Measurements from ENCODE around the gene GPC6.

Gene GPC6

DNA sequence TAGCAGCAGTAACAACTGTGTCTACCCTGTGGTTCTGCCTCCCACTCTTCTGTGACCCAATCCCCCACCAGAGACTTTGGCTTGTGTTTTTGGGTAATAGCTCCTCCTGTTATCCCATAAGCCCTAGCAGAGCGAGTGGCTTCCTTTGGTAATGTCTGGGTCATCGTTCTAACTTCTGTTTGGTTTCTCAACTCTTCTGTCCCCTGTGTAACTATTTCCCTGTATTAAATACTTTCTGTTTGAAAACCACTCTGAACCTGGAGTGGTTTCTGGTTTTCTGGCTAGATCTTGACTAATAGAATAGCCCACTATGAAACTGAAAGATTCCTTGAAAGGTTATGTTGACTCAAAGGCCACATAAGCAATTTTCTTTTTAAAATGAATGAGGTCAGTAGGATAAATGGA lies 902.9 kb downstream of the GPC6 start:
- Histone ChIP-seq H3K4me2 (ENCODE audit: low read length) (no peak overlapping the region), H4K20me1 (ENCODE audit: insufficient read depth, low read length) (no peaks in the 10 kb centered on the region), H3K4me3 (ENCODE audit: low read depth, low read length, poor library complexity, severe bottlenecking) (no peak overlapping the region), H3K79me2 (ENCODE audit: insufficient read depth, low read length) (no peaks in the 10 kb centered on the region), H2AFZ (ENCODE audit: low read length) (no peak overlapping the region), H3K9me2 (ENCODE audit: low read depth, low read length) (no peaks in the 10 kb centered on the region), H3K9me3 (ENCODE audit: low read length) (no peaks in the 10 kb centered on the region), H3K27ac (ENCODE audit: low read depth, low read length, poor library complexity, severe bottlenecking) (no peak overlapping the region), H3K9ac (ENCODE audit: low read length) (no peak overlapping the region), H3K27me3 (ENCODE audit: insufficient read depth, low read length) (no peaks in the 10 kb centered on the region), H3K36me3 (ENCODE audit: insufficient read depth, low read length) (no peaks in the 10 kb centered on the region), H3F3A (ENCODE audit: insufficient read depth, low read length) (no peaks in the 10 kb centered on the region), H3K4me1 (ENCODE audit: insufficient read depth, low read length, severe bottlenecking) (no peaks in the 10 kb centered on the region)
- TF ChIP-seq CTCF (IDR thresholded peaks at IDR 0.05; ENCODE audit: low read length) (no peak), EZH2 (IDR thresholded peaks at IDR 0.05; ENCODE audit: borderline replicate concordance, low read length) (no peak)

DNA sequence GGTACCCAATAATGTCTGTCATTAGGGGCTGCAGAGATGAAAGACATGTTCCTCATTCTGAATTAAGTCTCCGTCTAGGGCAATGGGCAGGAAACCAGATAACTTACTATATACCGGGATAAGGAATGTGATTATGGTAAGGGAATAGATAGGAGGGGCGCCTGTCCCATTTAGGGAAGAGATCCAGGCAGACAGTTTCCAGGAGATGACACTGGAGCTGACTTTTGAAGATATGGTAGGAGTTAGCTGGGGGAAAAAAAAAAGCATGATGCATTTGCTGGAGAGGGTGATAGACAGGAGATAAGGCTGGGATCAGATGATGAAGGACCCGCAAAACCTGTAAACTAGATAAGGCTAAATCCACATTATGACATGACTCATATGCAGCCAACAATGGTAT lies 912.2 kb downstream of the GPC6 start:
- Histone ChIP-seq H4K20me1 (ENCODE audit: insufficient read depth, low read length) (no peaks in the 10 kb centered on the region), H3K36me3 (ENCODE audit: insufficient read depth, low read length) (no peaks in the 10 kb centered on the region)

DNA sequence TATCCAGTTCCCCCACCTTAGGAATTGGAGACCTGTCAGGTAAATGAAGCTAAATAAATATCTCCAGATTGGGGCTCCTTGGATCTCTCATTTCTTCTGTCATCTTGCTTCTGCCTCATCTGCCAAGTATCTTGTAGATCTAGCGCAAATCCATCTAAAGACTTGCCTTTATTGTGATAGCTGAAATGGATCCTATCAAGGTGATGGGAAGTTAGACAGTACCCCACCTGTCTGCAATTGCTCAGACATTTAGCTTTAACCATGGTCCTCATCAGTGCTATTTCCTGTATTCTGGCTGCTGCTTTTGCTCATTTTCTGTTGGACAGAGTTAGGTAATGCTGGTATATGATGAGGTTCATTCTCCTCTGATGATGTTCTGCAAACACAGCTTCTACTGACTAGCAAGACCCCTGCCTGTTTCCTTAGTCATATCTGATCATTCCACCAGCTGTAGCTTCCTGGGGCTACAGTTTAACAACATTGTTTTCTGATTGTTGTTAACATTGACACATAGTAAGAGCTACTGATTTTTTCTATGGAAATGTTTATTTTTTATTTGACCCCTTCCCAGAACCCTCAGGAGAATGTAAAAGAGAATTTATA lies 912.9 kb downstream of the GPC6 start:
- no peaks in the 10 kb centered on the region for H3K27me3 ChIP-seq (ENCODE audit: insufficient read depth, low read length)
- no peak overlapping the region for H3K4me2 ChIP-seq (ENCODE audit: low read length)
- H4K20me1 ChIP-seq (ENCODE audit: insufficient read depth, low read length): no peaks in the 10 kb centered on the region
- no peak for TF ChIP-seq EZH2 (IDR thresholded peaks at IDR 0.05; ENCODE audit: borderline replicate concordance, low read length)
- no peak for TF ChIP-seq CTCF (IDR thresholded peaks at IDR 0.05; ENCODE audit: low read length)
- no peak overlapping the region for H2AFZ ChIP-seq (ENCODE audit: low read length)
- H3K4me3 ChIP-seq (ENCODE audit: low read depth, low read length, poor library complexity, severe bottlenecking): no peak overlapping the region
- no peaks in the 10 kb centered on the region for H3K9me3 ChIP-seq (ENCODE audit: low read length)
- no peaks in the 10 kb centered on the region for H3K9me2 ChIP-seq (ENCODE audit: low read depth, low read length)
- H3K79me2 ChIP-seq (ENCODE audit: insufficient read depth, low read length): no peaks in the 10 kb centered on the region
- no peak overlapping the region for H3K9ac ChIP-seq (ENCODE audit: low read length)
- H3K36me3 ChIP-seq (ENCODE audit: insufficient read depth, low read length): no peaks in the 10 kb centered on the region
- H3K27ac ChIP-seq (ENCODE audit: low read depth, low read length, poor library complexity, severe bottlenecking): no peak overlapping the region
- no peaks in the 10 kb centered on the region for H3F3A ChIP-seq (ENCODE audit: insufficient read depth, low read length)
- no peaks in the 10 kb centered on the region for H3K4me1 ChIP-seq (ENCODE audit: insufficient read depth, low read length, severe bottlenecking)

More for the DNA sequence above, 912.2 kb downstream of the GPC6 start:
- no peaks in the 10 kb centered on the region for H3F3A ChIP-seq (ENCODE audit: insufficient read depth, low read length)
- no peak for TF ChIP-seq EZH2 (IDR thresholded peaks at IDR 0.05; ENCODE audit: borderline replicate concordance, low read length)
- no peaks in the 10 kb centered on the region for H3K9me3 ChIP-seq (ENCODE audit: low read length)
- no peak overlapping the region for H3K4me3 ChIP-seq (ENCODE audit: low read depth, low read length, poor library complexity, severe bottlenecking)
- H3K79me2 ChIP-seq (ENCODE audit: insufficient read depth, low read length): no peaks in the 10 kb centered on the region
- H2AFZ ChIP-seq (ENCODE audit: low read length): no peak overlapping the region
- no peak overlapping the region for H3K9ac ChIP-seq (ENCODE audit: low read length)
- H3K4me2 ChIP-seq (ENCODE audit: low read length): no peak overlapping the region
- no peaks in the 10 kb centered on the region for H3K27me3 ChIP-seq (ENCODE audit: insufficient read depth, low read length)
- no peaks in the 10 kb centered on the region for H3K4me1 ChIP-seq (ENCODE audit: insufficient read depth, low read length, severe bottlenecking)
- no peak overlapping the region for H3K27ac ChIP-seq (ENCODE audit: low read depth, low read length, poor library complexity, severe bottlenecking)
- no peaks in the 10 kb centered on the region for H3K9me2 ChIP-seq (ENCODE audit: low read depth, low read length)

GRCh38 chr13:94140027-94140426 lies 913.4 kb downstream of the GPC6 start:
- H3K9me3 ChIP-seq (ENCODE audit: low read length): no peaks in the 10 kb centered on the region
- TF ChIP-seq CTCF (IDR thresholded peaks at IDR 0.05; ENCODE audit: low read length): no peak
- no peak for TF ChIP-seq EZH2 (IDR thresholded peaks at IDR 0.05; ENCODE audit: borderline replicate concordance, low read length)
- no peak overlapping the region for H2AFZ ChIP-seq (ENCODE audit: low read length)
- H3K27me3 ChIP-seq (ENCODE audit: insufficient read depth, low read length): no peaks in the 10 kb centered on the region
- H3K4me2 ChIP-seq (ENCODE audit: low read length): no peak overlapping the region
- H3F3A ChIP-seq (ENCODE audit: insufficient read depth, low read length): no peaks in the 10 kb centered on the region
- H3K27ac ChIP-seq (ENCODE audit: low read depth, low read length, poor library complexity, severe bottlenecking): no peak overlapping the region
- H3K4me1 ChIP-seq (ENCODE audit: insufficient read depth, low read length, severe bottlenecking): no peaks in the 10 kb centered on the region
- no peak overlapping the region for H3K9ac ChIP-seq (ENCODE audit: low read length)
- no peaks in the 10 kb centered on the region for H3K36me3 ChIP-seq (ENCODE audit: insufficient read depth, low read length)
- no peak overlapping the region for H3K4me3 ChIP-seq (ENCODE audit: low read depth, low read length, poor library complexity, severe bottlenecking)
- no peaks in the 10 kb centered on the region for H4K20me1 ChIP-seq (ENCODE audit: insufficient read depth, low read length)
- H3K79me2 ChIP-seq (ENCODE audit: insufficient read depth, low read length): no peaks in the 10 kb centered on the region
- H3K9me2 ChIP-seq (ENCODE audit: low read depth, low read length): no peaks in the 10 kb centered on the region

All from OCI-LY1 (cell line).